BJ (cell line): ENCODE results near the gene CCDC91. TPM values are rescaled to one million over a fixed set of nuclear protein-coding genes. Genes with fewer than 3 reads are reported as not detected.
"Not testable (repeated sequence)": the region's sequence is repeated elsewhere in the genome, so short reads cannot be mapped to it uniquely, and the experiment has no call there.

Experiments used
- CTCF ChIA-PET: fragments of 350-600 bp; formaldehyde crosslinking; extraction: SDS; loops from one replicate; lab custom pipeline; 2021; ENCODE audit warnings: antibody characterized with exemption, inconsistent platforms; lab: Yijun Ruan, JAX
- POLR2A ChIA-PET: fragments of 300-600 bp; sonication (Branson Sonifier 250); formaldehyde crosslinking; extraction: SDS; loops from one replicate; lab custom pipeline; 2021; ENCODE audit warnings: antibody characterized with exemption; lab: Charles Lee
- DNase-seq: peaks from one replicate; pipeline ENCODE4 v3.0.0-alpha.2; 2011; ENCODE audit warnings: low read depth
- H3K27me3 ChIP-seq: 2 replicates; pipeline ENCODE4 v1.6.0; 2011; ENCODE audit warnings: low read length; ENCODE audit not compliant: control insufficient read depth, insufficient read depth
- H3K36me3 ChIP-seq: 2 replicates; pipeline ENCODE4 v1.5.1; 2011; ENCODE audit warnings: low read length; ENCODE audit not compliant: control insufficient read depth, insufficient read depth
- H3K4me3 ChIP-seq: 2 replicates; pipeline ENCODE4 v1.5.1; 2011; ENCODE audit warnings: low read depth, mild to moderate bottlenecking, control low read depth, low read length
- CTCF ChIP-seq: IDR thresholded peaks from 2 replicates; pipeline ENCODE4 v1.5.1; 2011; ENCODE audit warnings: low read depth, mild to moderate bottlenecking, control low read depth, inconsistent platforms, low read length, moderate library complexity; ENCODE audit not compliant: insufficient read depth
- polyA plus RNA-seq: library from polyadenylated mRNA; depleted of rRNA; stranded (reverse); fragments of >200 nt; gene quantifications from 2 replicates; pipeline ENCODE4 v1.2.3, GENCODE V29; 2011

Gene CCDC91
- polyA plus RNA-seq, 1 experiment = 11.9 TPM

- no peak for TF ChIP-seq CTCF
- ChIA-PET POLR2A (no interaction called here), CTCF (no interaction called here)
- no peak for DNase-seq
- Histone ChIP-seq H3K4me3 (no peak overlapping the region), H3K36me3 (no peaks in the 10 kb centered on the region), H3K27me3 (no peaks in the 10 kb centered on the region)
Observed at GRCh38 chr12:28374556-28374955, 184.3 kb downstream of the CCDC91 start.

- CTCF ChIA-PET = no interaction called here
- no peaks in the 10 kb centered on the region for H3K27me3 ChIP-seq
- POLR2A ChIA-PET = interaction anchor here (0.7 kb wide), 1 partner anchor 412 kb away, joined by 14 read pairs; no protein-coding TSS in a partner anchor
- DNase-seq = peak; percentile 38
- no peaks in the 10 kb centered on the region for H3K36me3 ChIP-seq
- no peak overlapping the region for H3K4me3 ChIP-seq
- TF ChIP-seq CTCF = no peak
Observed at GRCh38 chr12:28378736-28379135, 188.5 kb downstream of the CCDC91 start.

GRCh38 chr12:28379779-28380178 is 189.5 kb downstream of the CCDC91 start:
- H3K36me3 ChIP-seq, DNase-seq, POLR2A ChIA-PET, H3K27me3 ChIP-seq, CTCF ChIA-PET, H3K4me3 ChIP-seq: not testable (repeated sequence)

- H3K27me3 ChIP-seq = no peaks in the 10 kb centered on the region
- no peak for TF ChIP-seq CTCF
- DNase-seq = no peak
- no peaks in the 10 kb centered on the region for H3K36me3 ChIP-seq
- POLR2A ChIA-PET = no interaction called here
- H3K4me3 ChIP-seq = no peak overlapping the region
- CTCF ChIA-PET = no interaction called here
Observed at GRCh38 chr12:28383368-28383767, 193.1 kb downstream of the CCDC91 start.

- H3K4me3 ChIP-seq = no peak overlapping the region
- ChIA-PET CTCF (no interaction called here), POLR2A (no interaction called here)
- no peak for TF ChIP-seq CTCF
- no peaks in the 10 kb centered on the region for H3K27me3 ChIP-seq
- H3K36me3 ChIP-seq = no peaks in the 10 kb centered on the region
- no peak for DNase-seq
Observed at GRCh38 chr12:28388879-28389278, 198.6 kb downstream of the CCDC91 start.

- TF ChIP-seq CTCF = no peak
- POLR2A ChIA-PET = no interaction called here
- CTCF ChIA-PET = no interaction called here
- DNase-seq = no peak
- Histone ChIP-seq H3K27me3 (no peaks in the 10 kb centered on the region), H3K36me3 (no peaks in the 10 kb centered on the region), H3K4me3 (no peak overlapping the region)
Observed at GRCh38 chr12:28390206-28390605, 199.9 kb downstream of the CCDC91 start.
